Activated naive CD4-positive, alpha-beta T cell treated with anti-CD3 and anti-CD28 coated beads for 36 hours (primary cell): ENCODE data around the gene MUC2. TPM values are rescaled to one million over a fixed set of nuclear protein-coding genes. Genes with fewer than 3 reads are reported as not detected.

ENCODE experiments used
- CTCF ChIA-PET: fragments of 350-600 bp; sonication (Branson Sonifier 250); formaldehyde crosslinking; loops from one replicate; lab custom pipeline; 2021; ENCODE audit warnings: antibody characterized with exemption; lab: Charles Lee
- DNase-seq: peaks from one replicate; pipeline ENCODE4 v3.0.0-alpha.2; 2020
- H3K27ac Mint-ChIP-seq: one replicate; pipeline ENCODE4 v1.8.0; 2021; ENCODE audit warnings: mild to moderate bottlenecking, mixed read lengths
- H3K27me3 Mint-ChIP-seq: one replicate; pipeline ENCODE4 v1.8.0; 2021; ENCODE audit warnings: low read depth, mixed read lengths
- H3K36me3 Mint-ChIP-seq: one replicate; pipeline ENCODE4 v1.8.0; 2021; ENCODE audit warnings: low read depth, mixed read lengths
- H3K4me1 Mint-ChIP-seq: one replicate; pipeline ENCODE4 v1.8.0; 2021; ENCODE audit warnings: low read depth, mixed read lengths
- H3K4me3 Mint-ChIP-seq: one replicate; pipeline ENCODE4 v1.8.0; 2021; ENCODE audit warnings: mild to moderate bottlenecking, moderate library complexity, mixed read lengths
- H3K9me3 Mint-ChIP-seq: one replicate; pipeline ENCODE4 v1.8.0; 2021; ENCODE audit warnings: mixed read lengths
- intact Hi-C: fragments of 100-400 bp; cut with micrococcal nuclease; formaldehyde crosslinking; loops from one replicate; pipeline ENCODE4 v1.15.1; 2023
- total RNA-seq, 2 experiments: library from RNA; stranded (reverse); gene quantifications; one replicate each; pipeline ENCODE4 v1.2.3, GENCODE V29; 2021

MUC2 gene
- total RNA-seq, 2 experiments from 2014 or later, result not detected

GRCh38 chr11:1039481-1040427 lies 34.9 kb upstream of the MUC2 start:
- no peak overlapping the region for H3K27ac Mint-ChIP-seq
- CTCF ChIA-PET, result no interaction called here
- no peaks in the 10 kb centered on the region for H3K4me1 Mint-ChIP-seq
- intact Hi-C loops, result no loop called here
- no peaks in the 10 kb centered on the region for H3K36me3 Mint-ChIP-seq
- H3K4me3 Mint-ChIP-seq, result no peak overlapping the region
- no peaks in the 10 kb centered on the region for H3K27me3 Mint-ChIP-seq
- no peak for DNase-seq
- H3K9me3 Mint-ChIP-seq, result no peaks in the 10 kb centered on the region

DNA sequence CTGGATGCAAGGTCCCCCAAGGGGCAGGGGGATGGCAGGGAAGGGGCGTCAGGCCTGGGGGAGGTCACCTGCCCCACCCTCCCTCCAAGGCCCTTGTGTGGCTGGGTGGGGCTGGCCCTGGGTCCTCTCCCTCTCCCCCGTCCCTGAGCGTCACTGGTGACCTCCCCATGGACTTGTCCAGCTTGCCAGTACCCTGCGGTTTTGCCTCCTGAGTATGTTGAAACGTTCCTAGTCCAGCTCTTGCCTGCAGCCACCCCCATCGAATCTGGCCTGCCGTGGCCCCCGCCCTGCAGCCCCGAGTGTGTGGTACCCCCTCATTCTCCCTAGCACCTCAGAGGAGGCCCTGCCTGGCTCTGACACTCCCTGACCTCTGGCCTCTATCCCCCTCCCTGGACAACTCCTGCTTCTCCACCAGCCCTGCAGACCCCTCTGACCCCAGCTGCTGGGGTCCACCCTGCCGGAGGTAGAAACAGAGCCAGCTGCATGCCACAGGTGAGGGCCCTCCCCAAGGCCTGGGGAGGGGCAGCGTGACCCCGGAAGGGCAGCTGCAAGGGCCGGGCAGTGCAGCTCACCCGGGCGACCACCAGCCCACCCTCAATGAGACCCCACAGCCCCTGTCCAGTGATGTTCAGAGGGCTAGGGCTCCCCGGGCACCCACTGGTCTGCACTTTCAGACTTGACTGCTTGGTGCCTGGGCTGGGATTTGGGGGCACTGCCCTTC lies 34.1 kb upstream of the MUC2 start:
- Mint-ChIP-seq H3K4me3 (no peak overlapping the region), H3K9me3 (no peaks in the 10 kb centered on the region), H3K4me1 (no peaks in the 10 kb centered on the region), H3K27me3 (no peaks in the 10 kb centered on the region), H3K27ac (no peak overlapping the region), H3K36me3 (no peaks in the 10 kb centered on the region)
- no peak for DNase-seq
- CTCF ChIA-PET, result no interaction called here
- intact Hi-C loops, result no loop called here

- no peak overlapping the region for H3K27ac Mint-ChIP-seq
- intact Hi-C loops, result no loop called here
- H3K27me3 Mint-ChIP-seq, result peaks cover under 1% of the 10 kb centered on the region
- no peak overlapping the region for H3K4me3 Mint-ChIP-seq
- no peak for DNase-seq
- H3K36me3 Mint-ChIP-seq, result no peaks in the 10 kb centered on the region
- no peaks in the 10 kb centered on the region for H3K4me1 Mint-ChIP-seq
- no peaks in the 10 kb centered on the region for H3K9me3 Mint-ChIP-seq
- CTCF ChIA-PET, result no interaction called here
These were observed 33.6 kb upstream of the MUC2 start for GRCh38 chr11:1041149-1041467.

- CTCF ChIA-PET, result no interaction called here
- intact Hi-C loops, result no loop called here
These were observed 33.2 kb upstream of the MUC2 start for GRCh38 chr11:1041471-1041870.

GRCh38 chr11:1041936-1042608 lies 32.6 kb upstream of the MUC2 start:
- intact Hi-C loops, result no loop called here
- no peaks in the 10 kb centered on the region for H3K36me3 Mint-ChIP-seq
- H3K27me3 Mint-ChIP-seq, result peaks cover 6% of the 10 kb centered on the region
- H3K4me3 Mint-ChIP-seq, result no peak overlapping the region
- CTCF ChIA-PET, result no interaction called here
- H3K4me1 Mint-ChIP-seq, result no peaks in the 10 kb centered on the region
- no peak for DNase-seq
- H3K27ac Mint-ChIP-seq, result no peak overlapping the region
- no peaks in the 10 kb centered on the region for H3K9me3 Mint-ChIP-seq

More at GRCh38 chr11:1041471-1041870, 33.2 kb upstream of the MUC2 start:
- DNase-seq, result no peak
- Mint-ChIP-seq H3K4me1 (no peaks in the 10 kb centered on the region), H3K9me3 (no peaks in the 10 kb centered on the region), H3K27me3 (peaks cover 3% of the 10 kb centered on the region), H3K36me3 (no peaks in the 10 kb centered on the region), H3K27ac (no peak overlapping the region), H3K4me3 (no peak overlapping the region)

GRCh38 chr11:1042626-1043562 lies 31.8 kb upstream of the MUC2 start:
- H3K27ac Mint-ChIP-seq, result no peak overlapping the region

DNA sequence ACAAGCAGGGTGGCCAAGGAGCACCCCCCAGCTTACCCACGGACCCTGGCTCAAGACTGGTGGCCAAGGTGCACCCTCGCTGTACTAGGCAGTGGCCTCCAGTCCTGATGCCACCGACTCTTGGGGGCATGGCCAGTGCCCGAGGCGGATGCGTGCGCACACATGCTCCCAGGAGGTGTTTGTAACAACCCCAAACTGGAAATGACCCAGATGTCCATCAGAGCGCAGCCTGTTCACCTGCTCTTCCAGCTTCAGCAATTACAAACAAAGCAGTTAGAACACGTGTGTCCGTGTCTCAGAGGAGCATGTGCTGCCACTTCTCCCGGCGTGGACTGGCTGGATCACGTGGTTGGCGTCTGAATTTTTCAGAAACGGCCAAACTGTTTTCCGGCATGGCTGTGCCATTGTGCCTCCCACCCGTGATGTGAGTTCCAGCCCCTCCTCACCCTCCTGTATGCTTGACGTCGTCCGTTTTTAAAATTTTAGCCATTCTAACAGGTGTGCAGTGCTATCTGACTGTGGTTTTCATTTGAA lies 31.0 kb upstream of the MUC2 start:
- Mint-ChIP-seq H3K4me1 (no peaks in the 10 kb centered on the region), H3K9me3 (no peaks in the 10 kb centered on the region), H3K27ac (no peak overlapping the region), H3K4me3 (no peak overlapping the region), H3K27me3 (peaks cover 14% of the 10 kb centered on the region), H3K36me3 (no peaks in the 10 kb centered on the region)
- no peak for DNase-seq
- CTCF ChIA-PET, result no interaction called here
- intact Hi-C loops, result no loop called here

More at GRCh38 chr11:1042626-1043562, 31.8 kb upstream of the MUC2 start:
- DNase-seq, result no peak
- Mint-ChIP-seq H3K4me1 (no peaks in the 10 kb centered on the region), H3K27me3 (peaks cover 12% of the 10 kb centered on the region), H3K36me3 (no peaks in the 10 kb centered on the region), H3K9me3 (no peaks in the 10 kb centered on the region), H3K4me3 (no peak overlapping the region)
- CTCF ChIA-PET, result no interaction called here
- intact Hi-C loops, result no loop called here

DNA sequence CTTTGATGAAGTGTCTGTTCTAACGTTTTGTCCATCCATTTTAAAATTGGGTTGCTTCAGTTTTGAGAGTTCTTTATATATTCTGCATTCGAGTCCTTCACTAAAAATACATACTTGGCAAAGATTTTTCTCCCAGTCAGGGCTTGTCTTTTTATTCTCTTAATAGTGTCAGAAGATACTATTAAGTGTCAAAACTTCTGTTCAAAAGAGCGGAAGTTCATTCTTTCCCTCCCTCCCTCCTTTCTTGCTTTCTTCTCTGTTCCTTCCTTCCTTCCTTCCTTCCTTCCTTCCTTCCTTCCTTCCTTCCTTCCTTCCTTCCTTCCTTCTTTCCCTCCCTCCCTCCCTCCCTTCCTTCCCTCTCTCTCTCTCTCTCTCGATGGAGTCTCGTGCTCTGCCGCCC lies 30.5 kb upstream of the MUC2 start:
- H3K27me3 Mint-ChIP-seq, result peaks cover 14% of the 10 kb centered on the region
- H3K36me3 Mint-ChIP-seq, result no peaks in the 10 kb centered on the region
- no peak for DNase-seq
- H3K9me3 Mint-ChIP-seq, result no peaks in the 10 kb centered on the region
- CTCF ChIA-PET, result no interaction called here
- no peak overlapping the region for H3K27ac Mint-ChIP-seq
- no peak overlapping the region for H3K4me3 Mint-ChIP-seq
- no peaks in the 10 kb centered on the region for H3K4me1 Mint-ChIP-seq
- intact Hi-C loops, result no loop called here

GRCh38 chr11:1047595-1048156 lies 27.0 kb upstream of the MUC2 start:
- Mint-ChIP-seq H3K4me3 (no peak overlapping the region), H3K36me3 (no peaks in the 10 kb centered on the region), H3K4me1 (peaks cover 2% of the 10 kb centered on the region), H3K27ac (no peak overlapping the region), H3K27me3 (peaks cover 18% of the 10 kb centered on the region), H3K9me3 (no peaks in the 10 kb centered on the region)
- CTCF ChIA-PET, result interaction anchor here (1.2 kb wide), 1 partner anchor 199 kb away, joined by 3 read pairs; no protein-coding TSS in a partner anchor
- DNase-seq, result no peak
- intact Hi-C loops, result no loop called here

DNA sequence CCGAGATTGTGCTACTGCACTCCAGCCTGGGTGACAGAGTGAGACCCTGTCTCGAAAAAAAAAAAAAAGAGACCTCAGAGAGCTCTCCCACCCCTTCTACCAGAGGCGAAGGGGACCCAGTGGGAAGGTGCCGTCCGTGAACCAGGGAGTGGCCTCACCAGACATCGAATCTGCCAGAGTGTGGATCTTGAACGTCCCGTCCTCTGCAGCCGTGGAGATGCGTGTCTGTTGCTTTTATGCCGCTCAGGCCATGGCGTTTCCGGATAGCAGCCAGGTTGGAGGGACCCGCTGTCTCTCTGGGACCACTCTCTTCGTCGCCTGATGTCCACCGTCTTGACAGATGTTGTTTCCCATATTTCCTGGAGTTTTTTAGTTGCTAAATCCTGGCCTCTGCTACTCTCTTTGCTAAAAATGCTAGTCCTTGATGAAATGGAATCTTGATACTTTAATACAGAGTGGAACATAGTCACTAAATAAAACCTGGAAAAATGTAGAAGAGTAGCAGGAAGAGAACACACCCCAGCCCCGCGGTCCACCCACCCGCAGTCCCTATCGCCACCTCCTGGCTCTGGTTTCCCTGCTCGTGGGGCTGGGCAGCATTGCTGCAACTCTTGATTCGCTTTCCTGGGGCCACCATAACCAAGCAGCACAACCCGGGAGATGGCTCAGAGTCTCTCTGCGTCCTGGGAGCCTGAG lies 26.2 kb upstream of the MUC2 start:
- intact Hi-C loops, result no loop called here
- H3K4me3 Mint-ChIP-seq, result no peak overlapping the region
- DNase-seq, result no peak
- CTCF ChIA-PET, result no interaction called here
- peaks cover 2% of the 10 kb centered on the region for H3K4me1 Mint-ChIP-seq
- H3K36me3 Mint-ChIP-seq, result no peaks in the 10 kb centered on the region
- no peak overlapping the region for H3K27ac Mint-ChIP-seq
- H3K27me3 Mint-ChIP-seq, result peaks cover 18% of the 10 kb centered on the region
- H3K9me3 Mint-ChIP-seq, result no peaks in the 10 kb centered on the region

- Mint-ChIP-seq H3K9me3 (no peaks in the 10 kb centered on the region), H3K27me3 (peaks cover 18% of the 10 kb centered on the region), H3K36me3 (no peaks in the 10 kb centered on the region), H3K27ac (no peak overlapping the region), H3K4me1 (peaks cover 2% of the 10 kb centered on the region), H3K4me3 (no peak overlapping the region)
- intact Hi-C loops, result no loop called here
- CTCF ChIA-PET, result interaction anchor here (3.0 kb wide), 1 partner anchor 200 kb away, joined by 10 read pairs; no protein-coding TSS in a partner anchor
- DNase-seq, result no peak
These were observed 25.6 kb upstream of the MUC2 start for GRCh38 chr11:1049071-1049405.
